Cardiac septum (tissue), 1 donor: ENCODE measurements around the gene PWP2. TPM values are rescaled to one million over a fixed set of nuclear protein-coding genes. Genes with fewer than 3 reads are reported as not detected.
"Not testable (repeated sequence)": the region's sequence is repeated elsewhere in the genome, so short reads cannot be mapped to it uniquely, and the experiment has no call there.

Experiments used
- DNase-seq: peaks from one replicate; pipeline ENCODE4 v3.0.0-alpha.2; 2020; ENCODE audit warnings: low spot score
- intact Hi-C: fragments of 100-400 bp; cut with DNase I; formaldehyde crosslinking; loops from one replicate; pipeline ENCODE4 v1.14.0; 2022
- long read RNA-seq: library from polyadenylated mRNA; unstranded; transcript quantifications from one replicate; pipeline ENCODE4 v2.0.0, GENCODE V29; 2021
- total RNA-seq: library from RNA; stranded (reverse); fragmentation: NEBNext Ultra II Directional; extraction: Animal tissue kit (Norgen Biotek cat#: 25700); gene quantifications from one replicate; pipeline ENCODE4 v1.2.1, GENCODE V29; 2021
- donor health status: DM: no; HTN: no; CAD: no.

Gene PWP2
- total RNA-seq: 1.6 TPM
- long read RNA-seq, partial matches to known transcripts: 2 of 2 reads
- long read RNA-seq, other reads (novel, unspliced or antisense): 0 of 2 reads

DNA sequence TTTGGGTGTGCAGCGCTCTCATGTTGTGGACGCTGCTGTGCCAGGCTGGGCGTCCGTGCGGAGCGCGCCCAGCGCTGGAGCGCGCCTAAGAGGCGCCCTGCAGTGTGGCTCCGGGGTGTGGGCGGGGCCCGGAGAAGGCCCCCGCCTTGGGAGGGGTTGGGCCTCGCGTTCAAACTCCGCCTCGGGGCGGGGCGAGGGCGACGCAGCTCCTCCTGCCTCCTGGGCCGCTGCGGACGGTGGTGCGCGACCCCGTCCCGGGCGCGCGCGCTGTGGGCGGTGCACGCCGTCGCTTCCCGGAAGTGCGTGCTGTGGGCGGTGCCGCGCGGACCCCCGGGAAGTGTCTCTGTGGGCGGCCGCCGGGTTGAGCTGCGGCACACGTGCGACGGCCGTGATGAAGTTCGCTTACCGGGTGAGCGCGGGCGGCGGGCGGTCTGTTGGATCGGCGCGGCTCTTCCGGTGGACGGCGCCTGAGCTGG lies at the start of gene PWP2:
TSS of gene PWP2 (plus strand) at position 374 of the 476 bp plus-strand sequence. CDS start at position 392, 18 bp downstream.
- intact Hi-C loops: not testable (repeated sequence)
- peak; percentile 51 for DNase-seq

DNA sequence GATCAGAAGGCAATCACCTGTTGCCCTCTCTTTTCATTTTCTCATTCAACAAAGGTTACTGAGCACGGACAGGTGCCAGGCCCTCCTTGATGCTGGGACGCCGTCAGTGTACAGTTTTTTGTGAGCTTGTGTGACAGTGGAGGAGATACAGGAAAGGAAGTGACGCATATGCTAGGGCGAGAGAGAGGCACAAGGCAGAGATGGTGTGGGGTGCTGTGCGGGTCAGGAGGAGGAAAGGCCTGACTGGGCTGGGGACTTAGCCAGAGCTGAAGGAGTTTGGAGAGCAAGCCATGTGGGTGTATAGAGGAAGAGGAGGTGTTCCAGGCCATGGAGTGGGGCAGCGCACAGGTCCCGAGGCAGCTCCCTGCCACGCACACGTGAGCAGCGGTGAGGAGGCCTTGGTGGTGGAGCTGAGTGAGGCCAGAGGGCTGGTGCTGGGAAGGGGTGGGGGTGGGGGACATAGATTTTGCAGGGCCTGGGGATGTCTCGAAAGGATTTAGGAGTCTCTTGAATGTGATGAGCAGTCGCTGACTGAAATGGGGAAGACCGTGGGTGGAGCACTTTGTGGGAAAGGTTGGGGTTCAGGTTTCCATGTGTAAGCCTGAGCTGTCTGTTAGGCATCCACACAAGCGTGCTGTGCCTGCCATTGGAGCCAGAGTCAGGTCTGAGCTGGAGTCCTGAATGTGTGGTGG lies 49.1 kb upstream of the PWP2 start:
- DNase-seq: no peak
- intact Hi-C loops: no loop called here

DNA sequence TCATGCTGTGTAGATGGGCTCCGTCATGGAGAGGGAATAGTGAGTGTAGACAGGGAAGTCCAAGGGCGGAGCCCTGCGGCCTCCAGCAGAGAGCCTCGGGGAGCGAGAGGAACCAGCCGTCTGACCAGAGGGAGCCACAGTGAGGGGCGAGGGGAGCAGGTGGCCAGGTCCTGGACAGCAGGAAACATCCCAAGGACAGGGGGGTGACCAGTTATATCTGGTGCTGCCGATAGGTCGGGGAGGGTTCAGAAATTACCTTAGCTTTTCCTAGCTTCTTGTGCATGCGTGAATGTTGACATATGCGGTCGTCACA lies 48.6 kb upstream of the PWP2 start:
- intact Hi-C loops: no loop called here
- no peak for DNase-seq

DNA sequence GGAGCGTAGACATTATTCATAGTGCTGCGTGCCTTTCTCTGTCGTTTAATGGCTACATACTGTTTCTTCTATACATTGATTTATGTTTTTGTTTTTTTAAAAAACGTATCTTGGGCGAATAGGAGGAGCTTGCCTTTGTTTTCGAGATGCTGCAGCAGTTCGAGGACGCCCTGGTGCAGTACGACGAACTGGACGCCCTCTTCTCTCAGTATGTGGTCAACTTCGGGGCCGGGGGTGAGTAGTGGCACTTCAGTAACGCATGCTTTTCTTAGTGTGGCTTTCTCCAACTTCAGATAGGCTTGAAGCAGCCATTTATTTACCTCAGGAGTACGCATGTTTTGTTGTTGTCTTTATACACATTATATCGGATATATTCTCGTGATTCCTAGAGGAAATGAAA lies 48.2 kb upstream of the PWP2 start:
- intact Hi-C loops: no loop called here
- DNase-seq: no peak

DNA sequence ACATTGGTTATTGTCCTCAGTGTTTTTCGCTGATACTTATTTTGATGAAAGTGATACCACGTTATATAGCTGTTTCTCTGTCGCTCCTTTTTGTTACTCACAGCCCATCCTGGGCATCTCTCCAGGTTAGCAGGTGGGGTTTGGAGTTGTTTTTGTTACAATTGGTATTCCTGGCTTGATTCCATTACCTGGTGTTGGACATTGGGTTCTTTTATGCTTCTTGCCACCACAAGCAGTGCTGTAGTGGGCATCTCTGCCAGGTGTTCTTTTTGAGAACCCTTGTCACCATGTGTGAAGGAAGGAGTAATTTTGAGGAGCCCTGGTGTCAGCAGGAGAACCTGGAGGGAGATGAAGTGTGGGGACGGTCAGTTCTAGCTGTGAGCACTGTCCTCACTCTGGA lies 47.5 kb upstream of the PWP2 start:
- intact Hi-C loops: no loop called here
- no peak for DNase-seq

DNA sequence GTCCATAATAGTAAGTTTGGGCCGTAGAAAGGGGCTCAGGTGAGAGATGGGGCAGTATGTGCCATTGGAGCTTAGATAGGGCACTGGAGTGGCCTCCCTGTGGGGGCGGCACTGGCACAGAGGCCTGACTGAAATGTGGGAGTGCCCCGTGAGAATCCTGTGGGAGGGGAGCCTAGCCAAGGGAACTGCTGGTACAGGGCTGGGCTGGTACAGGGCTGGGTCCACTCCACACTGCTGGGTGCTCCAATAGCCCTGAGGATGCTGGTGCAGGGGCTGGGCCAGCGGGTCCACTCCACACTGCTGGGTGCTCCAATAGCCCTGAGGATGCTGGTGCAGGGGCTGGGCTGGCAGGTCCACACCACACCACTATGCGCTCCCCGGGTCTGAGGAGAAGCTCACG lies 44.8 kb upstream of the PWP2 start:
- DNase-seq: no peak
- intact Hi-C loops: no loop called here

DNA sequence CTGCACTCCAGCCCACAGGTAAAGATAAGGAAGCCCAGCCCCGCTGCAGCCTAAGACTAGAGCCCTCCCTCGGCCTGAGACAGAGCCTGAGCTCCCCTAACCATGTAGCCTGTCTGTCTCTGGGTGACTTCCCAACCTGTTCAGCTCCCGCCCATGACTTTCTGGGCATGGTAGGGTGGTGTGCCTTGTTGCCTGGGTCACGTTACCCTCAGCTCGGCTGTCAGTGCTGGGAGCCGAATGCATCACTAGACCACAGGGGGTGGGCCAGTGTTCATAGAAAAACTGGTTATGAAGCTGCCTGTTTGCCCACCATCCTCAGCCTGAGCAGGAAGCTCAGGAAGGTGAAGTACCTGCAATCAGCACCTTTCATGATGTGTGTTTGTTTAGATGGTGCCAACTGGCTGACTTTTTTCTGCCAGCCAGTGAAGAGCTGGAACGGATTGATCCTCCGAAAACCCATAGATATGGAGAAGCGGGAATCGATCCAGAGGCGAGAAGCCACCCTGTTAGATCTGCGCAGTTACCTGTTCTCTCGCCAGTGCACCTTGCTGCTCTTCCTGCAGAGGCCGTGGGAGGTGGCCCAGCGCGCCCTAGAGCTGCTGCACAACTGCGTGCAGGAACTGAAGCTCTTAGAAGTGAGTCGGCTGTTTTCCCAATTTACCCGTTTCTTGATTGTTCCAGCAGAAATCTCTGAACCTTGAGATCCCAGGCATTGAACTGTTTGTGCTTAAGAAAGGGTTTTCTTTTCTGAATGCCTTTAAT lies 43.9 kb upstream of the PWP2 start:
- intact Hi-C loops: no loop called here
- no peak for DNase-seq

DNA sequence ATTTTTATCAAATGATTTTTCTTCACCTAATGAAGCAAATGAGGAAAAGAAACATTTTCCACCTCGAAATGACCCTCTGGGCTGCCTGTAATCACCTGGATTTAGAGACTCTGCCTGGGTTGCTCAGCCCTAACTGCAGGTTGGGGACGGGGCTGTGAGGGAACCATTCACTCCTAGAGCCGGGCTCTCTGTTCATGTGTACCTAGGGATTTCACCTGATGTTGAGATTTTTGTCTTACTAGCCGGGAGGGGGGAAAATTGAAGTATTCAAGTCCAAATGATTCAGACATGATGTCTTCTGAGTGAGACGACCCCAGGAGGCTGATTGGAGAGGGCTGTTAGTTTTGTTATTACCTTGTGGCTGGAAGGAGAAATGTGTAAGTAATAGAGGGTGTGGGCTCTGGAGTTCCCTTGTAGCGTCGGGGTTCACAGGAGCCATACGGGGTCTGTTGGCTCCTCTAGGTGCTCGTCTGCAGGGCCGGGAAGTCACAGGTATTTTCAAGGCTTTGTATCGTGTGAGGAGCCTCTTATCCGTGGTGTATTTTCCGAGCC lies 42.3 kb upstream of the PWP2 start:
- intact Hi-C loops: no loop called here
- DNase-seq: no peak

DNA sequence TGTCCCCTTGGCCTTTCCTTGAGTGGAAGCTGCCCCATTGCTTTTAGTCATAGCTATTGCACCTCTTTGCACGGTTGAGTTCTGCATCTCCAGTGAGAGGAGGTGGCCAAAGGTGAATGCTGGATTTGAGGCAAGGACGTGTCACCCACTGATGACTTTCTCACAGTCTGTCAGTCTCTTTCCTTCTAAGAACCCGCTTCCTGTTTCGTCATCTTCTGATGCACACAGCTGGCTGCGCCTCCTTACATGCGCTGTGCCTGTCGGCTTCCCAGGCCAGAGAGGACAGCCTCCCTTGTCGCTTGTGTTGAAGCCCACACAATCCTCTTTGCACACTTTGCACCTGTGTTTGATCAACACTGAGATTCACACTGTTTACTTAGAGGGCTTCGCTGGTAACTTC lies 41.8 kb upstream of the PWP2 start:
- intact Hi-C loops: no loop called here

DNA sequence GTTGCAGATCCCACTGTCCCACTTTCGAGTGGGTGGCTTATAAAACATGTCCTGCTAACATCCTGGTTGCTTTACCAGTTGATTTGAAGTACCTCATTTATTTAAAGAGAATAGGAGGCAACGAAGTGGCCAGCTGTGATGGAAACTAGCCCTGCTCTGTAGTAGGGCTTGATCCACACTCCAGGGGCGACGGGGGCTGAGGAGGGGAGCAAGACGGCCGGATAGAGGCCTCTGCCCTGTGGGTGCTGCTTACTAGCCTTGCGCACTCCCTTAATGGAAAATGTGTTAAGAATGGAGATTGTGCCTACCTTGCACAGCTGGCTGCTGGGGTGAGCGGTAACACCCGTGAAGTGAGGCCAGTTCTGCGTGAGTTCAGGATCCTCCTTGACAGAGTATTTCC lies 41.1 kb upstream of the PWP2 start:
- intact Hi-C loops: no loop called here
- DNase-seq: peak; percentile 5

More for the DNA sequence above, 41.8 kb upstream of the PWP2 start:
- no peak for DNase-seq

DNA sequence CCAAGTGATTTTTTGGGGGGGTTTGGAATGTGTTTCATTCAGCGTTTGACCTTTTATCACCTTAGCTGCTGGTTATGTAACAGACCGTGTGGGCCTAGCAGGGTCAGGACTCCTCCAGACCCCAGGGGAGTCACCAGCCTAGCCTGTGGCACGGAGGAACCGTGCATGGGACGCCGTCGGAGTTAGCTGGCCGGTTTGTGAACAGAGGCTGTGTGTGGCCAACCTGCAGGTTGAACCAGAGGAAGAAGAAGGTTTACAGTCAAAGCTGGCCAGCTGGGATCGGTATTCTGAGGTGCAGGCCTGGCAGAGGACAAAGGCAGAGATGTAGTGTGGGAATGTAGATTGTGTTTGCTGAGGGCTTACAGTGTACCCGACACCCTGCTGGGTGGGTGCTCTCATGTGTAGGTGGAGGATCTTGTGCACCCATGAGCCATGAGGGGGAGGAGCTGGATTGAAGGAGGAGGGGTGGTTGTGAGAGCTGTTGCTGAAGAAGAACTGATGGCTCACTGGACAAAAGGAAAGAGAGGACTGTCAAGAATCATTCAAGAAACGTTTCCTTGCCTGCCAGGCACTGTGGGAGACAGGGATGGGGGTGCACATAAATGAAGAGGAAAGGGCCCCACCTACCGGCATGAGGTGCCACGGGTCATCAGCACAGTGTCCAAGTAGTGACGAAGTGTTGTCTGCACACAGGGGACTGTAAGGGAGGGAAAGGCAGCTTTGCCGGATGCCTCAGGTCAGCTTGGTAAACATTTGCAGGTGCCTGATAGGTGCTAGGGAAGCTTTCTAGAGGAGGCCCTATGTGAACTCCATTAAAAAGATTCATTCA lies 40.0 kb upstream of the PWP2 start:
- DNase-seq: peak; percentile 57
- intact Hi-C loops: no loop called here

DNA sequence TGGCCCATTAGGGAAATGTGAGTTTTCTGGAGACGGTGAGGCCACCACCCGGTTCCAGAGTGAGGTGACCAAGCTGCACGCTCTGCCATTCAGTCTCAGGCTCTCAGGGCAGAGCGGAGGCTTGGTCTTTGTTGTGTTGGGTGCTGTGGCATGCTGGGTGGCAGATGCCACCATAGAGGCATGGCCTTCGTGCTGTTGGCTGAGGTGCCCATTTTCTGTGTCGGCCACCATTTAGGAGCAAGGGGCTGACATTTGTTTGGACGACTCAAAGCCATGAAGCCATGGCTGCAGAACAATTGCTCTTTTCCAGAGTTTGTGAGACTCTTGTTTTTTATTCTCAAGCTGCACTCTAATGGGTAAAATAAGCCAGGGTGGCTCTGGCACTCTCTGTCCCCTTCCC lies 36.8 kb upstream of the PWP2 start:
- no peak for DNase-seq
- intact Hi-C loops: no loop called here

DNA sequence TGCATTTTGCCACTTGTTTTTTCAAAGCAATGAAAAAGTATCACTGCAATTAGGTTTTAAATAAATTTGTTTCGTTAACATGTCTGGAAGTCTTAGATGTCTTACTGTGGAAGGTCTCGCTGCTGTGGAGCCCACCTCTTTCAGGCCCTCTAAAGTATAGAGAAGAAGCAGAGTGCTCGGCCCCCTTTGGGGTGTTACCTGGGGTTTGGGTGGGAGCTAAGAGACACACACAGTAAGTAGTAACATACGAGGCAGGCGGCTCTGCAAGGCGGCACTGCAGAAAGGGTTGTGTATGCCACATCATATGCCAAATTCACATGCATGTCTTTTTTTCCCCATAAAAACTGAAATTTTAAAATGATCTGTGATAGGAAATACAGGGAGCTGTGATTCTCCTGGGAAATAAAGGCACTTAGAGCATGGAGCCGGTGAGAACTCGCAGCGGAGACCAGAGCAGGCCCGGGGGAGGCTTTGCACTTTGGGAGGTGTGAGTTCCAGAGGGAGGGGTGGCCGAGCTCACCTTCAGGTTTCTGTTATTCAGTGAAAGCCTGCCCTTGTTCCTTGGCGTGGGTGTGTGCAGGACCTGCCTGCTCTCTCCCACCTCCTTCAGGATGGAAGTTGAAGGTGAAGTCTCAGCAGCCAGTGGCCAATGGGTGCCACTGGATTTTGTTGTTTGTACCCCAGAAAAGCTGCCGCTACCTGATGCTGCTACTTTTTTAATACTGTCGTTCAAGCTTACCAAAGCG lies 35.7 kb upstream of the PWP2 start:
- DNase-seq: no peak
- intact Hi-C loops: no loop called here

DNA sequence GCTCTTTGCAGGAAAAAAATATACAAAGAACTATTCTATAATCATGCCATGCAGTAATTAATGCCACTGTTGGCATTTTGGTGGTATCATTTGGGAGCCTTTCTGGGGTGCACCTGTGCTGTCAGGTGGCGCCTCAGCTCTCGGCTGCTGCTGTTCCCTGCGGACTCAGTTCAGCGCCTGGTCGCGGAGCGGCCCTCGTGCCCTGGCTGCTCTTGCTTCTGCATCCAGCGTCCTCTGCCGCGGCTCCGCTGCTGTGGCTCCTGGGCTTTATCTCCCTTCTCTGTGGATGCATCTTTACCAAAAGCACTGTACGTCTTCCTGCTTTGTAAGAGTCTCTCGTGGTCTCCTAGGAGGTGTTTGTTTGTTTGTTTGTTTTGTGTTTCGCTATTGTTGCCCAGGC lies 35.1 kb upstream of the PWP2 start:
- DNase-seq: no peak

DNA sequence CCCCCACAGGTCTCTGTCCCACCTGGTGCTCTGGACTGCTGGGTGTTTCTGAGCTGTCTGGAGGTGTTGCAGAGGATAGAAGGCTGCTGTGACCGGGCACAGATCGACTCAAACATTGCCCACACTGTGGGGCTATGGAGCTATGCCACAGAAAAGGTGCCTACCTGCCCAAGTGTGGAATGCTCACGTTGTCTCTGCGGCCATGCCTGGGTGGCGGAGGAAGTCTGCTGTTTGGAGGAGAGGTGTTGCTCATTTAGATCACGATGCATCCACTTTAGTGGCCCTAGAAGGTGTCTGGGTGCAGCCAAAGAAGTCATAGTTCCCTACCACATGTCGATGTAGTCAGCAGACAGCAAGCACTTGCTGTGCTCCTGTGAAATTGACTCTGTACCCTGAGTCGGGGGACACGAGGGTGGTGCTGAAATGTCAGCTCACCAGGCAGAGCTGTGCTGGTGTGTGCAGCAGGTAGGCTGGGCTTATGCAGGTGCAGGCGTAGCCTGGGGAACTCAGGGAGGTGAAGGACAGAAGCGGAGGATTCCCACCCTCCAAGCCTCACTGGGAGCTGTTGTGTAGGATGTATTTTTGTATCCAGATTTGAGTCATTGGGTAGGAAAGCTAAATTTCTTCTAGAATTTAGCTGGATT lies 32.8 kb upstream of the PWP2 start:
- no peak for DNase-seq
- intact Hi-C loops: no loop called here

More for the DNA sequence above, 35.1 kb upstream of the PWP2 start:
- intact Hi-C loops: no loop called here

DNA sequence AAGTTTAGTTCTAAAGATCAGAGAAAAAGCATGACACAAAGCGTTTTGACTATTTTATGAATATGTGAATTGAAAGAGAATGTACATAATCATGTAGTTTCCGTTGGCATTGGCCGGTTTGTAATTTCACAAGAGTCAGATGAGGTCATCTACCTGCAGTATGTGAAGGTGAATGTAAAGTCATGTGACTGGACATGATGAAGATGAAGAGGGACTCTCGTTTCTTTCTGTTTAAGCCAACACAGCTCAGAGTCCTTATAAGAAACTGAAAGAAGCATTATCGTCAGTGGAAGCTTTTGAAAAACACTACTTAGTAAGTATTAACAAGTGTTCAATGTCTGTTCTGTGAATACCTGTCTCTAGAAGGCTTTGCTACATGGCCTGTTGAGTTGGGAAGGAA lies 30.9 kb upstream of the PWP2 start:
- peak; percentile 6 for DNase-seq
- intact Hi-C loops: no loop called here

DNA sequence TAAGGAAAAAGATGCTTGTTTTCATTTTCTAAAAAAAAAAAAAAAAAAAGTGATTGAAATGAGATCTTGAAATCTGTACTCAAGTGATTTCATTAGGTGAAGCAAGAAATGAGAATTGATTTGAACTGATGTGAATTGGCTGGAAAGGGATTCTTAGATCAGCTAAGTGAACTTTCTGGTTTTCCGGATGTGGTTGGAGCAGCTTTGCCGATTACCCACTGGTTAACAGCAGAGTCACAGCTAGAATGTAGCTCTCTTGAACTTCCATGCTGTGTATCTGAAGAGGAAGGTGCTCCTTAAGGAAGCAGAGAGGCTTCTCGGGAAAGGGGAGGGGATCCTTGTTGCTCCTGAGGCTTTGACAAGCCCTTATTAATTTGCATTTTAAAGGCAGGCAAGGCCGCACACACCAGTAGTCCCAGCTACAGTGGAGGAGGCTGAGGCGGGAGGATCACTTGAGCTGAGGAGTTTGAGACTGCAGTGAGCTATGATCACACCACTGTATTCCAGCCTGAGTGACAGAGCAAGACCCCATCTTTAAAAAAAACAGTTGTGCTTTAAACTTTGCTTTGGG lies 28.7 kb upstream of the PWP2 start:
- intact Hi-C loops: no loop called here
- DNase-seq: peak; percentile 17

DNA sequence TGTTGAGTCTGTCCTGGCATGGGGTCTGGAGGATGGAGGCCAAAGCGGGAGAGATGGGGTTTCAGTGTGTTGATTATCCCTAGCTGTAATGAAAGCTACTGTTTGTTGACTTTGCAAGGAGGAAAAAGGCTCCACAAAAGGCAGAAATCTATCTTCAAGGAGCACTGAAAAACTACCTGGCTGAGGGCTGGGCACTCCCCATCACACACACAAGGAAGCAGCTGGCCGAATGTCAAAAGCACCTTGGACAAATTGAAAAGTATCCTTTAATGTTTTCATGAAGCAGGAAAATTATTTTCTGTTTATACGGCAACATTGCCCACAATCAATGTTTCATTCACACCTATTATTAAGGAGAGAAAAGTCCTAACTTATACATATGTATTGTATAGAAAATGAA lies 27.8 kb upstream of the PWP2 start:
- intact Hi-C loops: no loop called here
- DNase-seq: no peak

DNA sequence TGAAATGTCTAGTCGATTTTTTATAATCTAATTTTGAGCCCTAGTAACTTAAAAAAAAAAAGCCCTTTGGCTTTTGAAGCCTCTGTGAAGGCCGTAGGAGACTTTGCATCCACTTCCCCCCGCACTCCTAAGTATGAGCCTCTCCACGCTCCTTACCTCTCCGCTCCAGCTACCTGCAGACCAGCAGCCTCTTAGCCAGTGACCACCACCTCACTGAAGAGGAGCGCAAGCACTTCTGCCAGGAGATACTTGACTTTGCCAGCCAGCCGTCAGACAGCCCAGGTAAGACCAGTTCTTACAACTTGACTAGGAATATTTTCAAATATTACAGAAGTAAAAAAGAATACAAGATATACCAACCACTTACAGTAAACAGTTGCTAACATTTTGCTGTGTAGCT lies 27.4 kb upstream of the PWP2 start:
- DNase-seq: peak; percentile 55
- intact Hi-C loops: no loop called here
